GM18861 (cell line): ENCODE results near the gene IFI27L2.

Experiments
- ATAC-seq: cut with Tn5 transposase; IDR thresholded peaks from one replicate; pipeline ENCODE4 v1.9.1; 2021; ENCODE audit not compliant: unreplicated experiment

The IFI27L2 gene

DNA sequence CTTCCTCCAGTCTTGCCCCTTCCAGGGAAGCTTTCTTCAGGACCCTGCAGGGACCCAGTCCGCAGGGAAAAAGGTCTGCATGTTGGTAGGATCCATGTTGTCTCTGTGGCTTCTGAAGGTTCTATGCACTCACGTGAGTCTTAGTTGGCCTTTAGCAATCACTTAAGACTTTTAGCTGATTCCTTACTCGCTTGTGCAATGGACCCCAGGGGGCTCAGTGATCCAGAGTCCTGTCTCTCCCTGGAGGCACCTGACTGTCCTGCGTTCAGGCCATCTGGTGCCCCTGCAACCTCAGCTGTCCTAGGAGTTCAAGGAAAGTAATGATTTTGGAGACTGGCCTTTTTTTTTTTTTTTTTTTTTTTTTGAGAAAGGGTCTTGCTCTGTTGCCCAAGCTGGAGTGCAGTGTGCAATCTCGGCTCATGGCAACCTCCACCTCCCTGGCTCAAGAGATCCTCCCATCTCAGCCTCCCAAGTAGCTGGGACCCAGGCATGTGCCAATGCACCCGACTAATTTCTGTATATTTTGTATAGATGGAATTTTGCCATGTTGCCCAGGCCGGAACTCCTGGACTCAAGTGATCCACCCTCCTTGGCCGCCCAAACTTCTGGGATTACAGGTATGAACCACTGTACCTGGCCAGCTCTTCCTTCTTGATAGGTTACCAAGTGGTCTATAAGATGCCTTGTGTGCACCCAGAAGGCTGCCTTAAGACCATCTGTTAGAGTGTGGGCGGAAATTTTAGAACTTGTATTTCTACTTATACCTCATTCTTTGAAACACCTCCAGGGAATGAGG is 4.6 kb downstream of the IFI27L2 start:
- ATAC-seq, result no peak

DNA sequence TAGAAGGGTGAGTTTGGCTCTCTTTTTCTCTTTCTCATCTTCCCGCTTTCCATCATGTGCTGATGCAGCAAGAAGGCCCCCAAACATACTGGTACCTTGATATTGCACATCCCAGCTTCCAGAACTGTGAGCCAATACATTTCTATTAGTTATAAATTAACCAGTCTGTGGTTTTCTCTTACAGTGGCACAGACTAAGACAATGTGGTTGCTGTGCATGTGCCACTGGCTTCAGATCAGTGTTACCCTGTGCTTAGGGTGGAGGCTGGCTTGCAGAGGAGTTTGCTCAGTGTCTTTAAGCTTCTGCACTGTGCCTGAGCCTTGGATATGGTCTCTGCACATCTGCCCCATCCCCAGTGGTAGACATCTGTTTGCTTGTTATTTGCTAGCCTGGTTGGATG is 5.5 kb downstream of the IFI27L2 start:
- ATAC-seq, result no peak

DNA sequence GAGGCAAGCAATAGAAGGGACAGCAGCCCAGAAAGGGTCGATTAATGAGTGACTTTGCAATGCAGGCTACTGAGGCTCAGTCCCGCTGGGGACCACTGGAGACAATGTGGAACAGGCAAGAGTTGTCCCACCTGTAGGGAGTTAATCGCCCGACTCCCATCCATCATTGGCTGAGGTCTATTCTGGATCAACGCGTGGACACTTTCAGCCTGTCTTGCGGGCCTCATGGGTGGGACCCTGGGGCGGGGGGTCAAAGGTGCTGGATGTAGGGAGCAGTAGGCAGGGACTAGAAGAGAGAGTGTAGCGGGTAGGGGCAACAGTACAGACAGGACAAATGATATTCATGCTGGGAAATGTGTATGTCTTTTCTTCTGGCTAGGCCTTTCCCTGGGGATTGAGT is 6.1 kb downstream of the IFI27L2 start:
- no peak for ATAC-seq

DNA sequence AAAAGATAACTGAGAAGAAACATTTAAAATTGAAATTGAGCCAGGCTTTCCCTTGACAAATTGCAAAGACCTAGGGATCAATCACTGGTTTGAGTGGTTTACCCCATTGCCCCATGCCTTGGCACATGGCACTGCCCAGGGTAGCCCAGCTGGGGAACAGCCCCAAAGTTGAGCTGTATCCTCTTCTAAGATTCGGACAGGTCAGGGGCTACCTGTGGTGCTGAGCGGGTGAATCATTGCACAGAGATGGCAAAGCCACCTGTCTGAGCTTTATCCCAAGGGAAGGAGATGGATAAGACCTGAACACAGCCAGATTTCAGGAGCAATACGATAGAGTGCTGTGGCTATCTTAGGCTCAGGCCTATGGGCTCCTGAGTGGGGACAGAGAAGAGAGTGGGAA is 7.0 kb downstream of the IFI27L2 start:
- no peak for ATAC-seq

DNA sequence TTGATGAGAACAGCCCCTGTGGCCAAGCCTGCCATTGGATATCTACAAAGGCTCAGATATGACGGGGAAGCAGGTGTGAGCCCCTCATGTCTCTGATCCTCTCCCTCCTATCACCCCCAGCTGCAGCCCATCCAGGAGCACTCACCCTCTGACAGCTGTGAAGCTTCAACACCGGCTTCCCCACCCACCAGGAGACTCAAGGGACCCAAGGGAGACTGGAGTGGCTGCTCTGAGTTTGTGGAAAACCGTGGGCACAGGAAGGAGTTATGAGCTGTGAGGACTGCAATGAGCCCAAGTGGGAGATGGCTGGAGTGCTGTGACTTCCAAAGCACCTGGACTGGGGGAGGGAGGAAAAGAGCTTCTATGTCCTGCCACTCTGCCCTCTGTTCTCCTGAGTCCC is 7.9 kb downstream of the IFI27L2 start:
- ATAC-seq, result no peak

DNA sequence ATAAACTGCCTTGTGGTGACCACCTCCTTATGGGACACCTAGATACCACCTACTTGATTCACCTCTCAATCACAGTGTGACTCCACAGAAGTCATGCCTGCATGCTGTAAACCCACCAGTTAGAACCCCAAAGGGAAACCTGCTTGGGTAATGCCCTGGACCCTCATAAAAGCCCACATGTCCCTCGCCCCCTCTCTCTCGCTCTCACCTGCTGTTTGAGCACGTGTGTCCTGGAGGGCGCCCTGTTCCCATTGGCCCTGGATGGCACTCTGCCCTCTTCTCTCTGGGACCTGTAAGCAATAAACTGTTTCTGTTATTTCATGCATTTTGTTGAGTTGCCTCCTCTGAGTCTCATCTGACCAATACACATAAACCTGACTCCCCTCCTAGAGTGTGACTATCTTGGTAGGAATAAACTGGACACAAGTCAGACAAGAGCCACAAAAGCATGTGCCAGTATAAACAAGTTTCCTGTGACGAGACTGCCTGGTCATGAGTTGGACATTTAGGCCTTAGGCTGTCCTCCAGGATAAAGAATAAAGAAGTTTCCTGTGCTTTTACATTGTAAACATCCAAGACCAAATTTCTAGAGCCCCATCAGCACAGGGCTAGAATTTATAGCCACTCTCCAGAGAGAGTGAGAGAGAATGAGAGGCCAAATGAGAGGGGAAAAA is 8.6 kb downstream of the IFI27L2 start:
- ATAC-seq, result no peak

DNA sequence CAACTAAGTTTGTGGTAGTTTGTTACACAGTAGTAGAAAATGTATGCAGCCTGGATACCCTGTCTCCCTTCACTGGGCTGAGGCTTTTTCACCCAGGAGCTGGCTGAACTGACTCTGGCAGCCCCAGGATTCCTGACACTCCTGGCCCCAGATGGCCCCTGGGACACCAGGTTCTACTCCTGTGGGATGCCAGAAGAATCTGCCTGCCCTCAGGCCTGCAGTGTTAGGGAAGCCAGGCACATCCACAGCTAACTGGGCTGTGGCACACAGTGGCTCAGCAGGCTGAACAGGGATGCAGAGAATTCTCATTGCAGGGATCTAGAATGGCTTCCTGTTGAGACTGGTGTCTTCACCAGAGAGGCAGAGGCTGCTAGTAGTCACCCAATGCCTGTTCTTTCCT is 10.3 kb downstream of the IFI27L2 start:
- no peak for ATAC-seq

DNA sequence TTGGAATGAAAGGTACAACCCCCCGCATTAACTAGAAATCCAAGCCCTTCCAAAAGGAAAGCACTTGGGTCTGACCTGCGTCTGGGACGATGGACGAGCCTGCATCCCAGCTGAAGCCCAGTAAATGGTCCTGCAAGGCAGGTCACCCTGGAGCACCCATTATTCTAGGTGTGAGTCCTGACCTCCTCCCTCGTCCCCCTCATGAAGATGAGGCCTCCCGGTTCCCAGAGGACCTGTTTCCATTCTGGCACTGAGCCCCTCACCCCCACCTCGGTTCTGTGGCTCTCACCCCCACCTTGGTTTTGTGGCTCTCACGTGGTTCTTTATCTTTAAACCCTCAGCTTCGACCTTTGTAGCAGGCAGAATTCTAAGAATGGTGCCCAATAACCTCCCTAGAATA is 11.5 kb downstream of the IFI27L2 start:
- no peak for ATAC-seq

DNA sequence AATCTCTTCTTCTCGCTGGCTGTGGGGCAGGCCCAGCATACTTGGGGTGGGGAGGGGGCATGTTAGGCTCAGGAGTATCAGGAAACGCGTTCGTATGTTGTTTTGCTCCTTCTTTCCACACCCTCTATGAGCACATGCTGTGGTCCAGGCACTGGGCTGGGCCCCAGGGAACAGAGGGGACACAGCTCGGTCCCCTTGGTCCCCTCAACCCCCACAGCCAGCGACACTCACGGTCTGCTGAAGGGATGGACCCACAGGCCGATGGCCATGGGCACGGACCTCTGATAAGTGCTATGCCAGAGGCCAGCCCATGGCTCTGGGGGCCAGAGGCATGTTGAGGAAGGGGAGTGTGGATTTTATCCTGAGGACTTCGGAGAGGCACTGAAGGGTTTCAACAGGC is 12.7 kb downstream of the IFI27L2 start:
- no peak for ATAC-seq

DNA sequence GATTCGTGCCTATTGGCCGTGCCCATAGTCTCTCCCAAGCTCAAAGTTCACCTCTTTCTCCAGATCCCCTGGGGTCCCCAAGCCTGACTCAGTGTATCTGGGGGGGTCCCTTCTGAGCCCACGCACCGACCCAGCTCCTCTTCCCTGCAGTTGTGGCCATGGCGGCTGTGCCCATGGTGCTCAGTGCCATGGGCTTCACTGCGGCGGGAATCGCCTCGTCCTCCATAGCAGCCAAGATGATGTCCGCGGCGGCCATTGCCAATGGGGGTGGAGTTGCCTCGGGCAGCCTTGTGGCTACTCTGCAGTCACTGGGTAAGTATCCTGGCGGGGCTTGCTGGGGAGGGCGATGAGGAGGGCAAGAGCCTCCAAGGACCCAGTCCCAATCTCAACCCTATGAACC is 13.8 kb downstream of the IFI27L2 start:
- no peak for ATAC-seq

DNA sequence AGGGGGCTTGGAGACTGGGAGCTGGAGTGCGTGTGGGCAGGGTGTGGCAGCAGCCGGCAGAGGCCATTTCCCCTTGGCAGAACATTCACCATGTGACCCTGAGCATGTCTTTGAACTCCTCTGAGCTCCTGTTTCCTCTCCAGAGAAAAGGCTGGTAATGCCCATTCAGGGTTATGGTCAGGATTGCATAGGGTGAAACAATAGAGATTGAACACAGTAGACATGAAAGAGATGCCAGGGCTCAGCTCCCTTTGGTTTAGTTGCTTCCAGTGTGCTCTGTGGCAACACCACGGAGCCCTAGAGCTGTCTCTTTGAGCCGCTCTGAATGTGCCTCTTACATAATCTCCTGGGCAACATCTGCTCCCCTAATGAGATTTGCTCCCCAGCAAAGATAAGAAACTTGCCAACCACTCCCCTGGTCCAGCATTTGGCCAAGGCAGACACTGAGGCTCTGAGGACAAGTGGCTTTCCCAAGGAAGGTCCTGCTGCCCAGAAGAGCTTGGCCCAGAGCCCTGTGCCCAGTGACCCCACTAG is 14.3 kb downstream of the IFI27L2 start:
- ATAC-seq, result no peak

DNA sequence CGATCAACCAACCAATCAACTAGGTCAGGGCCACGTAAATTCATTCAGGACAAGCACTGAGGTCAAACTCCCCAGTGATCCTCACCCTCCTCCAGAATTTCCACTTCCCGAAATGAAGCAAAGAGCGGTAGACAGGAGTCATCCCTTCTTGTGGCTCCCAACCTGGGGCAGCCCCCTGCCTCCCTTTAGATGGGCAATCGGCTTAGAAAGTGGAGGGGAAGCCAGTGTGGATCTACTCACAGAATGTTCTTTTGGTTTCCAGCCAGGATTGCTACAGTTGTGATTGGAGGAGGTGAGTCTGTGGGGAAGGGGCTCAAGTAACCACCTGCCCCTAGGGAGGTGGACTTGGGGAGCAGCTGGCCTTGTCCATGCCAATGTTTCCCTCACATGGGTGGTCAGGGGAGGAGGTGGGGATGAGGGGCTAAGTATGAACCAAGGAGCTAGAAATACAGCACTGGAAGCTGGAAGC is 14.8 kb downstream of the IFI27L2 start:
- ATAC-seq, result no peak

DNA sequence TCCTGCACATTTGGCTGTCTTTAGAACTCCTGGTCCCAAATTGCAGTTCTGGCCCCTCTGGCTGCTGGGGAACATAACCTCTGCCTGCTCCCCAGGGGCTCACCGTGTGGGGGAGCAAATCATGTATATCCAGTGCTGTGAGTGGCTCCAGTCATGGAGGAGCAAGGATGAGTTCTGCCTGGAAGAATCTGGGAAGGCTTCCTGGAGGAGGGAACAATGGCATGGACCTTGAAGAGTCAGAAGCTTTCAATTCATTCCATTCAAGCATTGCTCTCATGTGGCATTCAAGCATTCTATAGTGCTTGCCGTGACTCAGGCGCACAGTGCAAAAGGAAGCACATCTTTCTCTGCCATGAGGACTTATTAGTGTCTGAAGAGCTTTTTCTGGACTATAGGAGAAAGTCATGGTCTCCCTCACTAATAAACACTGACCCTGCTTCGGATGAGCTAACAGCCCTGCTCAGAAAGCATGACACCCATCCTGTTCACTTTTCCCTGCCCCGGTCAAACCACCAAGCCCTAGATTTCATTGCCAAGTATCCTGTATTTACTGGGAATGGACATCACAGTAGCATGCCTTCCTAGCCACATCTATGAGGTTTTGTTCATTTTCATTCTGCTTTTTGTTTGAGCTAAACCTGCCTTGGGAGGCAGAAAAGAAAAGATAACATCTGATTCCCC is 15.4 kb downstream of the IFI27L2 start:
- no peak for ATAC-seq

DNA sequence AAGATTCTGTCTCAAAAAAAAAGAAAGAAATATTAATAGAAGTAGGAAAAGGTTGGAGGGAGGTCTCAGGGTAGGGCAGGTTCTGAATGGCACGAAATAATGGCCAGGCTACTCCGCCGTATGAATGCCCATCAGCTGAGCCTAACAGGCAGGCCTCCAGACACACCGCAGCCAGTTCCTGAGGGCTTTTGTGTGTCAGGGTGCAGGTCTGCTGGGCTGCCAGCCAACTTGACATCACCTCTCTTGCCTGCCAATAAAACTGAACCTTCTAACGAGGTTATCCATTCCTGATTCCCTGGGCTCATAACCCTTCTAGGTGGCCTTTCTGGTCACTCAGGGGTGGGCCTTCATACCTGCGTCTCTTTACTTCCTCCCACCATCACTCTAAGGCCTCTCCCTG is 15.9 kb downstream of the IFI27L2 start:
- no peak for ATAC-seq

DNA sequence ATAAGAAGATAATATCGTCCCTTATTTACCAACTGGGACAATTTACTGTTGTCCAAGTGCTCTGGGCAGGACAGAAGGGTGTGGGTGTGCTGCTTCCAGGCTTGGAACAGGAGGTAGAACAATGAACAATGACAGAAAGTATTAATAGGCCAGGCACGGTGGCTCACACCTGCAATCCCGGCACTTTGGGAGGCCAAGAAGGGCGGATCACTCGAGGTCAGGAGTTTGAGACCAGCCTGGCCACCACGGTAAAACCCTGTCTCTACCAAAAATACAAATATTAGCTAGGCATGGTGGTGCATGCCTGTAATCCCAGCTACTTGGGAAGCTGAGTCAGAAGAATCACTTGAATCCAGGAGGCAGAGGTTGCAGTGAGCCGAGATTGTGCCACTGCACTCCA is 16.3 kb downstream of the IFI27L2 start:
- no peak for ATAC-seq

DNA sequence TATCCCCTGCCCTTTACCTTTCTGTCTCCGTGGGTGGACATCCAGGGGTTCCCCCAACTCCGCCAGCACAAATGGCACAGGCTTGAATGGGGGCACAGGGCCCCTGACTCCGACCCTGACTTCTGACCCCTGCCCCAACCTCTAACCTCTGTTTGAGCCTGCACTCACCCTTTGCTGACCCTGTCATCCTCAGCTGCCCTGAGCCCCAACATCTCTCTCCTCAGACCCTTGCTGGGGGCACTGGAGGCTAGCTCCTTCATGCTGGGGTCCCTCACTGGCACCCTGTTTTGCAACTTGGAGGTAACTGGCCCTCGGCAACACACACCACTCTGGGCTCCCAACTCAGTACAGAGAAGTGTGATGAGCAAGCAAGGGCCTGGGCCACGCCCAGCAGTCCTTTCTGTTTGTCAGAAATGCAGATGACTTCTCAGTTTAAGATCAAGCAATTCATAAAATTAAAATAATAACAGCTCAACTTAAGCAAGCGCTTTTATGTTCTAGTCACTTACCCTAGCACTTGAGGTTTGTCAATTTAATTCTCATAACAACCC is 16.8 kb downstream of the IFI27L2 start:
- ATAC-seq, result no peak

DNA sequence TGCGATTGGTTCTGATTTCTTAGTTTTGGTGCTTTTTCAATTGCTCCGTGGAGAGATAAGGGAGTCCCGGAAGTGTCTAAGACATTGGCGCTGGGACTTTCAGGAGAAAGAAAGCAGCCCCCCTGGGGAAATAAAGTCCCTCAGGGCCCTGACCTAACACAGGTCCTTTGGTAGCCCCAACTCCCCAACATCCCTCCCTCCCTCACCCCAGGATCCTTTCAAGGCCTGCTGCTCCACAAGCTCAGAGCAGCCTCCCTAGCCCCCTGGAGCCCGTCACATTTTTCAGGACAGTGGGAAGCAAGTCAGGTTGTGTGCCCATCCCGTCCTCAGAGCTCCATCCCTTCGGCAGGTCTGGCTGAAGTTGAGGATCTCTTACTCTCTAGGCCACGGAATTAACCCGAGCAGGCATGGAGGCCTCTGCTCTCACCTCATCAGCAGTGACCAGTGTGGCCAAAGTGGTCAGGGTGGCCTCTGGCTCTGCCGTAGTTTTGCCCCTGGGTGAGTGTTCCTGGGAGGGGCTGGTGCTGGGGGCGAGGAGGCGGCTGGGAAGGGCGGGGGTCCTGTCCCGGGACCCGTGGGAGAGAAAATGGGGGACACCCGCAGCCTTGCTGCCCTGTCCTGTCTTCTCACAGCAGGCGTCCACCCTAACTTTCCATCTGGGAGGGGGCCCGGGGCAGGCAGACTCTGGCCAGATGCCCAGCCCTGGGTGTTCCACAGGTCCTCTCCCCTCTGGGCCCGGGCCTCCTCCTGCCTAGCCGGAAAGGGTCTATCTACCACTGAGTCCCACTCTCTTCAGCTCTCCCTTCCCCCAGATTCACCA is 17.9 kb downstream of the IFI27L2 start:
- ATAC-seq, result no peak

DNA sequence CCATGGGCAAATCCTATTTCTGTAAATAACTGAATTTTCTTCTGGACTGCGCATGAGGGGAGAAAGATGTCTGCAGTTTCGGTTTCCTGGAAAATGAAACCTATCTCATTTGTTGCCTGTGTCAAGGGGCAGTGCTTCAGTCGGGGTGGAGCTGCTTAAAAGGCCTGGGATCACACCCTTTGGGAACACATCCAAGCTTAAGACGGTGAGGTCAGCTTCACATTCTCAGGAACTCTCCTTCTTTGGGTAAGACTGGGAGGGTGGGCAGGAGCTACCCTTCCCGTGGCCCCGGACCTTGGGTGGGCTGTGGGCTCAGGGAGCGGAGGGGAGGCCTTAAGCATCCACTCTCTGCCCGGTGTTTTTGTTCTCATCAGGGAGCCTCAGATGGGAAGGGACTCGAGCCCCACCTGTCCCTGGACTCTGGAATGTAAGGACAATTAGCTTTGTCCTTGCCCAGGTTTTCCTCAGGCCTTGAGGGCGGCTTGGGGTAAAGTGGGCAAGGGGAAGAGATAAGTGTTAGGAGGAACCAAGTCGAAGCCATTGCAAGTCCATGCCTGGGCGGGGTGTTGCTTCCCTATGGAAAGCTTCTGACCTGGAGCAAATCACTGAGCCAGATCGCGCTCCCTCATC is 18.7 kb downstream of the IFI27L2 start, which contains the start of gene IFI27:
IFI27 (plus strand) TSS at position 185 of the 630 bp plus-strand sequence.
- no peak for ATAC-seq

DNA sequence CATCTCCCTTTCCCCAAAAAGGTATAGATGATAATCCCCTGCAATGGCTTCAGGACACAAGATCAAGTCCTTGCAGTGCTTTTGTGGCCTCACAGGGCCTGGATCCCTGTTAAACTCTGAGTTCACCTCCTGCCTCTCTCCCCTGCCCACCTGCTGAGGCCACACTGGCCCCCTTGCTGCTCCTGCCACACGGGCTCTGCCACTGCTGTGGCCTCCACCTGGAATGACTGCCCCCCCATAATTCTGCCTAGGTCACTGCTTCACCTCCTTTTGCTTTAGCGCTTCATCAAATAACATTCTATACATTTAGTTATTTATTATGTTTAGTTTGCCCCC is 19.5 kb downstream of the IFI27L2 start:
- ATAC-seq, result no peak

DNA sequence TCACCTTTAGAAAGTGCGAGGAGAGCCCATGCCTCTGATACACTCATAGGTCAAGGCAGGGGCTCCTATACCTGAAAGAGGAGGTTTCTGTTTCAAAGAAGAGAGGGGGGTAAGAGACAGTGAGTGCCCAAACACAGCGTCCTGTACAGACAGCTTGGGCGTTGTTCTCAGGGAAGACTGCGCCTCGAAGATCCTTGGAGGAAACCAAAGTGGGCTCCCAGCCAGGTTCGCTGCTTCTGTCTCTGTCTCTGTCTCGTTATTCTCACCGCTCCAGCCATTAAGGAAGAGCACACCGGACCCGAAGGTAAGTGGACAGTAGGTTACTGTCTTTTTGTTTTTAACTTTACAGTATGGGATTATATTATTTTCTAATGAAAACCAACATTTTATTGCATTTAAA is 24.7 kb downstream of the IFI27L2 start:
- ATAC-seq, result no peak
